MM.1S (cell line): ENCODE data around the gene TPD52L2.
"Not testable (repeated sequence)": the region's sequence is repeated elsewhere in the genome, so short reads cannot be mapped to it uniquely, and the experiment has no call there.

ENCODE experiments used
- DNase-seq: peaks from one replicate; pipeline ENCODE4 v3.0.0-alpha.2; 2015
- H2AFZ ChIP-seq: fragments of 300-600 bp; sonication (generic); 2 replicates; pipeline ENCODE4 v1.6.0; 2016; ENCODE audit warnings: antibody characterized with exemption, low read length
- H3F3A ChIP-seq: fragments of 300-600 bp; sonication (generic); 2 replicates; pipeline ENCODE4 v1.6.1; 2016; ENCODE audit warnings: mild to moderate bottlenecking, antibody characterized with exemption, low read length, moderate library complexity, mixed read lengths; ENCODE audit not compliant: insufficient read depth
- H3K27ac ChIP-seq: fragments of 300-600 bp; sonication (generic); 2 replicates; pipeline ENCODE4 v1.5.1; 2016; ENCODE audit warnings: mild to moderate bottlenecking, low read length
- H3K27me3 ChIP-seq: fragments of 300-600 bp; sonication (generic); replicated peaks from 2 replicates; pipeline ENCODE4 v1.6.0; 2016; ENCODE audit warnings: low read length; ENCODE audit not compliant: insufficient read depth
- H3K36me3 ChIP-seq: fragments of 300-600 bp; sonication (generic); replicated peaks from 2 replicates; pipeline ENCODE4 v1.6.1; 2016; ENCODE audit warnings: mild to moderate bottlenecking, low read length, mixed read lengths; ENCODE audit not compliant: insufficient read depth
- H3K4me1 ChIP-seq: fragments of 300-600 bp; sonication (generic); 2 replicates; pipeline ENCODE4 v1.6.1; 2016; ENCODE audit warnings: low read length, mixed read lengths
- H3K4me2 ChIP-seq: fragments of 300-600 bp; sonication (generic); 2 replicates; pipeline ENCODE4 v1.6.0; 2016; ENCODE audit warnings: low read depth, low read length
- H3K4me3 ChIP-seq: fragments of 300-600 bp; sonication (generic); 2 replicates; pipeline ENCODE4 v1.5.1; 2016; ENCODE audit warnings: low read length, mixed read lengths
- H3K79me2 ChIP-seq: fragments of 300-600 bp; sonication (generic); 2 replicates; pipeline ENCODE4 v1.6.1; 2016; ENCODE audit warnings: mixed run types, low read length, mixed read lengths
- H3K9ac ChIP-seq: fragments of 300-600 bp; sonication (generic); 2 replicates; pipeline ENCODE4 v1.6.1; 2016; ENCODE audit warnings: low read length, mixed read lengths
- H3K9me2 ChIP-seq: fragments of 300-600 bp; sonication (generic); replicated peaks from 2 replicates; pipeline ENCODE4 v1.6.1; 2016; ENCODE audit warnings: mild to moderate bottlenecking, low read length, mixed read lengths; ENCODE audit not compliant: insufficient read depth
- H3K9me3 ChIP-seq: fragments of 300-600 bp; sonication (generic); replicated peaks from 2 replicates; pipeline ENCODE4 v1.6.1; 2016; ENCODE audit warnings: mild to moderate bottlenecking, low read length, mixed read lengths; ENCODE audit not compliant: insufficient read depth
- H4K20me1 ChIP-seq: fragments of 300-600 bp; sonication (generic); 2 replicates; pipeline ENCODE4 v1.6.1; 2016; ENCODE audit warnings: mild to moderate bottlenecking, low read length, moderate library complexity, mixed read lengths; ENCODE audit not compliant: insufficient read depth
- CTCF ChIP-seq: fragments of 300-600 bp; sonication (generic); IDR thresholded peaks from 2 replicates; pipeline ENCODE4 v1.5.1; 2016; ENCODE audit warnings: antibody characterized with exemption, low read length, mixed read lengths
- EZH2 ChIP-seq: fragments of 300-600 bp; sonication (generic); optimal IDR thresholded peaks from 2 replicates; pipeline ENCODE3; 2017; ENCODE audit warnings: low read depth, mild to moderate bottlenecking, antibody characterized with exemption, low read length, mixed read lengths
- EZH2phosphoT487 ChIP-seq: fragments of 300-600 bp; sonication (generic); IDR thresholded peaks from 2 replicates; pipeline ENCODE4 v1.6.1; 2018; ENCODE audit warnings: antibody characterized with exemption, low read length

Gene TPD52L2

DNA sequence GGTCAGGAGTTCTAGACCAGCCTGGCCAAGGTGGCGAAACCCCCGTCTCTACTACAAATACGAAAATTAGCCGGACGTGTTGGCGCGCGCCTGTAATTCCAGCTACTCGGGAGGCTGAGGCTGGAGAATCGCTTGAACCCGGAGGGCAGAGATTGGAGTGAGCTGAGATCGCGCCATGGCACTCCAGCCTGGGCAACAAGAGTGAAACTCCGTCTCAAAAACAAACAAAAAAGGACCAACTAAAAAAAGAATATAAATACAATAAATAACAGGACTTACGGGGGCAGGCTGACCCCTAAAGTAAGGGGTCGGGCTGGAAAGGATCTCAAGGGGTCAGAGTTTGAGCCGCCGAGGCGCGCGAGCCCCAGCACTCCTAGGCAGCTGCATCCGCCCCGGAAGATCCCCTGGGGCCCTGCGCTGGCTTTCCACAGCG, 509 bp upstream of the TPD52L2 start:
- peaks cover 53% of the 10 kb centered on the region for H3K79me2 ChIP-seq
- peaks cover 8% of the 10 kb centered on the region for H3K4me1 ChIP-seq
- TF ChIP-seq CTCF (no peak), EZH2phosphoT487 (no peak), EZH2 (no peak)

DNA sequence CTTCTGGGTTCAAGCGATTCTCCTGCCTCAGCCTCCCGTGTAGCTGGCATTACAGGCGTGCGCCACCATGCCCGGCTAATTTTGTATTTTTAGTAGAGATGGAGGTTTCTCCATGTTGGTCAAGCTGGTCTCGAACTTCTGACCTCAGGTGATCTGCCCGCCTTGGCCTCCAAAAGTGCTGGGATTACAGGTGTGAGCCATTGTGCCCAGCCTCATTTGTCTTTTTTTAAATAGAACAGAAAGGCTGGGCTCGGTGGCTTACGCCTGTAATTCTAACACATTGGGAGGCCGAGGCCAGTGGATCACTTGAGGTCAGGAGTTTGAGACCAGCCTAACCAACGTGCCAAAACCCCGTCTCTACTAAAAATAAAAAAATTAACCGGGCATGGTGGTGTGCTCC, 2.0 kb downstream of the TPD52L2 start:
- H3K4me3 ChIP-seq, H3K4me1 ChIP-seq, H3K9me3 ChIP-seq, H3K4me2 ChIP-seq, H3K27me3 ChIP-seq, H4K20me1 ChIP-seq, DNase-seq, H3K9ac ChIP-seq, H3K36me3 ChIP-seq, H3K9me2 ChIP-seq, H3K27ac ChIP-seq, H2AFZ ChIP-seq: not testable (repeated sequence)
- Histone ChIP-seq H3K79me2 (peaks cover 56% of the 10 kb centered on the region), H3F3A (peaks cover 20% of the 10 kb centered on the region; the same call in 1 of the 2 replicates)

More for the DNA sequence above, 509 bp upstream of the TPD52L2 start:
- Histone ChIP-seq H4K20me1 (no peaks in the 10 kb centered on the region), H3K4me3 (peak overlapping the region; percentile 92), H3K9ac (peak overlapping the region; percentile 63), H3K9me2 (no peaks in the 10 kb centered on the region), H3K27me3 (no peaks in the 10 kb centered on the region), H3K27ac (peak overlapping the region; percentile 70; the same call in 1 of the 2 replicates), H3K36me3 (0 out of 2 replicates have a peak, but pooled peaks cover 2% of the 10 kb centered on the region), H3K4me2 (peak overlapping the region; percentile 96), H3K9me3 (no peaks in the 10 kb centered on the region), H3F3A (peaks cover 20% of the 10 kb centered on the region; the same call in 1 of the 2 replicates), H2AFZ (peak overlapping the region; percentile 59)
- DNase-seq, result peak; percentile 14

GRCh38 chr20:63868264-63868663, 3.2 kb downstream of the TPD52L2 start:
- no peak overlapping the region for H2AFZ ChIP-seq
- H3K4me1 ChIP-seq, result peaks cover 7% of the 10 kb centered on the region
- no peak overlapping the region for H3K4me2 ChIP-seq
- 0 out of 2 replicates have a peak, but pooled peaks cover 2% of the 10 kb centered on the region for H3K36me3 ChIP-seq
- no peak overlapping the region for H3K27ac ChIP-seq
- peaks cover 19% of the 10 kb centered on the region; the same call in 1 of the 2 replicates for H3F3A ChIP-seq
- H3K9me3 ChIP-seq, result no peaks in the 10 kb centered on the region
- TF ChIP-seq EZH2 (no peak), CTCF (no peak), EZH2phosphoT487 (no peak)
- no peaks in the 10 kb centered on the region for H3K9me2 ChIP-seq
- no peaks in the 10 kb centered on the region for H4K20me1 ChIP-seq
- no peaks in the 10 kb centered on the region for H3K27me3 ChIP-seq
- no peak for DNase-seq
- no peak overlapping the region for H3K9ac ChIP-seq
- H3K79me2 ChIP-seq, result peaks cover 53% of the 10 kb centered on the region
- H3K4me3 ChIP-seq, result no peak overlapping the region

DNA sequence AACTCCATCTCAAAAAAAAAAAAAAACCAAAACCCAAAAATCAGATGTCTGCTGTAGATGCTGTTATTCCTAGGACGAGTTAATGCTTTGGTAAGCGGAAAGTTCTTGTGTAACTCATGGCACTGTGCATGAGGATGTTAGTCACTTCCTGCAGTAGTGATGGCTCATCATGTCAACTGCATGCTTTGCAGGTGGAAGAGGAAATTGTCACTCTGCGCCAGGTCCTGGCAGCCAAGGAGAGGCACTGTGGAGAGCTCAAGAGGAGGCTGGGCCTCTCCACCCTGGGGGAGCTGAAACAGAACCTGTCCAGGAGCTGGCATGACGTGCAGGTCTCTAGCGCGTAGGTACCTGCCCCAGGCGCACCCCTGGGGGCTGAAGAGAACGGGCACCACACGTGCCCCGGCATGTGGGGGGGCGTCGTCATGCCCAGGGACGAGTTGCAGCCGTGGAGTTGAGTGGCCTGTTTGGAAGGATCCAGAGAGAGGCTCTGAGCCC, 8.5 kb downstream of the TPD52L2 start:
- Histone ChIP-seq H3K9me3 (no peaks in the 10 kb centered on the region), H3K79me2 (peaks cover 29% of the 10 kb centered on the region), H3K9me2 (no peaks in the 10 kb centered on the region), H2AFZ (no peak overlapping the region), H3K27ac (no peak overlapping the region), H4K20me1 (no peaks in the 10 kb centered on the region), H3K4me3 (no peak overlapping the region), H3K4me1 (no peaks in the 10 kb centered on the region), H3K4me2 (no peak overlapping the region), H3K36me3 (0 out of 2 replicates have a peak, but pooled peaks cover 2% of the 10 kb centered on the region), H3F3A (no peaks in the 10 kb centered on the region), H3K9ac (no peak overlapping the region), H3K27me3 (no peaks in the 10 kb centered on the region)
- TF ChIP-seq EZH2phosphoT487 (no peak), CTCF (no peak), EZH2 (no peak)
- DNase-seq, result no peak

DNA sequence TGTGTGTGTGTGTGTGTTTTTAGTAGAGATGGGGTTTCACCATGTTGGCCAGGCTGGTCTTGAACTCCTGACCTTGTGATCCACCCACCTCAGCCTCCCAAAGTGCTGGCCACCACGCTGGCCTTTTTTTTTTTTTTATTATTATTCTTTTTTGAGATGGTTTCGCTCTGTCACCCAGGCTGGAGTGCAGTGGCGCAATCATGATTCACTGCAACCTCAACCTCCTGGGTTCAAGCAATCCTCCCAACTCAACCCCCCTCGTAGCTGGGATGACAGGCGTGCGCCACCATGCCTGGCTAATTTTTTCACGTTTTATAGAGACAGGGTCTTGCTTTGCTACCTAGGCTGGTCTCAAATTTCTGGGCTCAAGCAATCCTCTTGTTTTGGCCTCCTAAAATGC, 9.2 kb downstream of the TPD52L2 start:
- H3K9ac ChIP-seq, H3K4me3 ChIP-seq, H3K27me3 ChIP-seq, DNase-seq, H3K9me2 ChIP-seq, H2AFZ ChIP-seq, H3K4me2 ChIP-seq, H3F3A ChIP-seq, H3K9me3 ChIP-seq, H4K20me1 ChIP-seq, H3K4me1 ChIP-seq, H3K27ac ChIP-seq, H3K36me3 ChIP-seq: not testable (repeated sequence)
- peaks cover 22% of the 10 kb centered on the region for H3K79me2 ChIP-seq
